Measurements from ENCODE around the gene MYLK4. TPM values are rescaled to one million over a fixed set of nuclear protein-coding genes. Genes with fewer than 3 reads are reported as not detected.

The MYLK4 gene
- total RNA-seq, 4 donors from 2014 or later = 0.49 to 1.9 (median 1.0) TPM

GRCh38 chr6:2743280-2744208 is 7.2 kb downstream of the MYLK4 start:
- intact Hi-C loops (cut with DNase I) = no loop called here
- 77 to 85% methylated on average over 15 of the region's 17 CpGs for WGBS, 2 donors
- TF ChIP-seq, protein P1, sequence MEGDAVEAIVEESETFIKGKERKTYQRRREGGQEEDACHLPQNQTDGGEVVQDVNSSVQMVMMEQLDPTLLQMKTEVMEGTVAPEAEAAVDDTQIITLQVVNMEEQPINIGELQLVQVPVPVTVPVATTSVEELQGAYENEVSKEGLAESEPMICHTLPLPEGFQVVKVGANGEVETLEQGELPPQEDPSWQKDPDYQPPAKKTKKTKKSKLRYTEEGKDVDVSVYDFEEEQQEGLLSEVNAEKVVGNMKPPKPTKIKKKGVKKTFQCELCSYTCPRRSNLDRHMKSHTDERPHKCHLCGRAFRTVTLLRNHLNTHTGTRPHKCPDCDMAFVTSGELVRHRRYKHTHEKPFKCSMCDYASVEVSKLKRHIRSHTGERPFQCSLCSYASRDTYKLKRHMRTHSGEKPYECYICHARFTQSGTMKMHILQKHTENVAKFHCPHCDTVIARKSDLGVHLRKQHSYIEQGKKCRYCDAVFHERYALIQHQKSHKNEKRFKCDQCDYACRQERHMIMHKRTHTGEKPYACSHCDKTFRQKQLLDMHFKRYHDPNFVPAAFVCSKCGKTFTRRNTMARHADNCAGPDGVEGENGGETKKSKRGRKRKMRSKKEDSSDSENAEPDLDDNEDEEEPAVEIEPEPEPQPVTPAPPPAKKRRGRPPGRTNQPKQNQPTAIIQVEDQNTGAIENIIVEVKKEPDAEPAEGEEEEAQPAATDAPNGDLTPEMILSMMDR (IDR thresholded peaks at IDR 0.05) = no peak
- no peak for TF ChIP-seq POLR2A (IDR thresholded peaks at IDR 0.05)
- Histone ChIP-seq H3K36me3 (no peaks in the 10 kb centered on the region), H3K9me3 (no peaks in the 10 kb centered on the region), H3K27me3 (no peaks in the 10 kb centered on the region), H3K4me1 (no peaks in the 10 kb centered on the region), H3K27ac (no peak overlapping the region), H3K4me3 (no peak overlapping the region)
- no peak for DNase-seq

DNA sequence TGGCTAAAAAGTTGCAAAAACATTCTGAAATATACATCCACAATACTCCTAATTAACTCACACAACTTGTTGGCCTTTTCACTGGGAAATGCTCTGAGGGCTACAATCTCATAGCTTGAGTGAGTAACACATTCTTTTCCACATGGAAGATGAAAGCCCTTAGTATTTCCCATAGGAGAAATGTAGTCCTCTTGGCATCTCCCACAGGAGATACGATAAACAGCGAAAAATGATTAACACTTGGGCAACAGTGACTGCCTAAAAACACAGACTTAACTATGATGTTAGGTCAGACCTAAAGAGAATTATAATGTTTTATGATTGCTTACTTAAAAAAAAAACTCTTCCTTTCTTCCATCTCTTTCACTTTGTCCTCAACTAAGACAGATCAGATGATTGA is 9.0 kb downstream of the MYLK4 start:
- no peak for DNase-seq
- Histone ChIP-seq H3K36me3 (no peaks in the 10 kb centered on the region), H3K4me1 (no peaks in the 10 kb centered on the region), H3K27me3 (no peaks in the 10 kb centered on the region), H3K27ac (no peak overlapping the region), H3K9me3 (no peaks in the 10 kb centered on the region), H3K4me3 (no peak overlapping the region)
- no peak for TF ChIP-seq POLR2A (IDR thresholded peaks at IDR 0.05)
- TF ChIP-seq, protein P1 (IDR thresholded peaks at IDR 0.05) = no peak
- intact Hi-C loops (cut with DNase I) = no loop called here
- WGBS, 2 donors = 79 to 83% methylated on average over 2 of the region's 2 CpGs

- H3K36me3 ChIP-seq = no peaks in the 10 kb centered on the region
- no peaks in the 10 kb centered on the region for H3K9me3 ChIP-seq
- H3K27me3 ChIP-seq = no peaks in the 10 kb centered on the region
- no peaks in the 10 kb centered on the region for H3K4me1 ChIP-seq
- intact Hi-C loops (cut with DNase I) = no loop called here
- 86% methylated on average over 5 of the region's 5 CpGs for WGBS, 2 donors
- TF ChIP-seq, protein P1 (IDR thresholded peaks at IDR 0.05) = no peak
- no peak for TF ChIP-seq POLR2A (IDR thresholded peaks at IDR 0.05)
- no peak for DNase-seq
- H3K4me3 ChIP-seq = no peak overlapping the region
- H3K27ac ChIP-seq = no peak overlapping the region
Measured at GRCh38 chr6:2740581-2740980, 10.1 kb downstream of the MYLK4 start.

GRCh38 chr6:2739335-2739734 is 11.4 kb downstream of the MYLK4 start:
- Histone ChIP-seq H3K4me3 (no peak overlapping the region), H3K9me3 (no peaks in the 10 kb centered on the region), H3K36me3 (no peaks in the 10 kb centered on the region), H3K27me3 (no peaks in the 10 kb centered on the region), H3K4me1 (peaks cover 0 to 9% (median 0%) of the 10 kb centered on the region in 3 donors), H3K27ac (no peak overlapping the region)
- 83 to 84% methylated on average over 4 of the region's 4 CpGs for WGBS, 2 donors
- no peak for DNase-seq
- no peak for TF ChIP-seq POLR2A (IDR thresholded peaks at IDR 0.05)
- TF ChIP-seq, protein P1 (IDR thresholded peaks at IDR 0.05) = no peak
- intact Hi-C loops (cut with DNase I) = no loop called here

GRCh38 chr6:2738373-2738979 is 12.2 kb downstream of the MYLK4 start:
- Histone ChIP-seq H3K4me3 (no peak overlapping the region), H3K36me3 (no peaks in the 10 kb centered on the region), H3K27ac (no peak overlapping the region), H3K4me1 (peaks cover 0 to 14% (median 0%) of the 10 kb centered on the region in 3 donors), H3K9me3 (no peaks in the 10 kb centered on the region), H3K27me3 (no peaks in the 10 kb centered on the region)
- intact Hi-C loops (cut with DNase I) = no loop called here
- TF ChIP-seq, protein P1 (IDR thresholded peaks at IDR 0.05) = peak in 5 of 6 experiments; percentile 52 to 63 (median 59)
- no peak for TF ChIP-seq POLR2A (IDR thresholded peaks at IDR 0.05)
- DNase-seq = no peak
- WGBS, 2 donors = 20 to 29% methylated on average over 5 of the region's 5 CpGs

All from esophagus squamous epithelium (tissue), 5 donors.